CD4-positive, alpha-beta memory T cell (primary cell): ENCODE data around the gene FREM1. TPM values are rescaled to one million over a fixed set of nuclear protein-coding genes. Genes with fewer than 3 reads are reported as not detected.
A peak's percentile ranks its signal among the peaks of the same experiment; 100 is the strongest.

Experiments used
- CTCF ChIA-PET: fragments of 350-600 bp; sonication (Branson Sonifier 250); formaldehyde crosslinking; loops from one replicate; lab custom pipeline; 2021; ENCODE audit warnings: inconsistent platforms; ENCODE audit not compliant: partially characterized antibody; lab: Charles Lee
- POLR2A ChIA-PET: fragments of 350-600 bp; sonication (Branson Sonifier 250); formaldehyde crosslinking; loops from one replicate; lab custom pipeline; 2021; ENCODE audit not compliant: partially characterized antibody; lab: Charles Lee
- DNase-seq, 5 donors: peaks; one replicate each; pipeline versions ENCODE4 v3.0.0 to v3.0.0-alpha.2; 2020 to 2022; ENCODE audit warnings: mixed read lengths in 1 of 5
- H3K27ac ChIP-seq: one replicate; pipeline ENCODE4 v1.7.0; 2013; ENCODE audit warnings: low read depth, low read length
- H3K27me3 ChIP-seq: 2 replicates; pipeline ENCODE4 v1.7.0; 2013; ENCODE audit warnings: mild to moderate bottlenecking, low read length, moderate library complexity; ENCODE audit not compliant: insufficient read depth
- H3K36me3 ChIP-seq: 2 replicates; pipeline ENCODE4 v1.7.0; 2013; ENCODE audit warnings: mild to moderate bottlenecking, low read length, moderate library complexity; ENCODE audit not compliant: insufficient read depth
- H3K4me1 ChIP-seq: 2 replicates; pipeline ENCODE4 v1.7.0; 2013; ENCODE audit warnings: mild to moderate bottlenecking, low read length, moderate library complexity; ENCODE audit not compliant: insufficient read depth
- H3K4me3 ChIP-seq, 2 donors: one replicate each; pipeline ENCODE4 v1.7.0; 2013; ENCODE audit warnings: low read length in 2 of 2, mild to moderate bottlenecking in 1 of 2
- H3K9me3 ChIP-seq, 2 donors: one replicate each; pipeline ENCODE4 v1.7.0; 2013; ENCODE audit warnings: low read length in 2 of 2, control low read depth in 1 of 2; ENCODE audit not compliant: control insufficient read depth in 1 of 2
- H3K27ac Mint-ChIP-seq, 7 donors: one replicate each; pipeline ENCODE4 v1.8.0; 2020 to 2021; ENCODE audit warnings: mixed read lengths in 7 of 7, mild to moderate bottlenecking in 6 of 7, inconsistent platforms in 3 of 7, moderate library complexity in 3 of 7
- H3K27me3 Mint-ChIP-seq, 2 donors: one replicate each; pipeline ENCODE4 v1.8.0; 2020 to 2021; ENCODE audit warnings: mixed read lengths in 2 of 2
- H3K36me3 Mint-ChIP-seq, 2 donors: one replicate each; pipeline ENCODE4 v1.8.0; 2020 to 2021; ENCODE audit warnings: mixed read lengths in 2 of 2, inconsistent platforms in 1 of 2, mild to moderate bottlenecking in 1 of 2
- H3K4me1 Mint-ChIP-seq, 4 donors: one replicate each; pipeline ENCODE4 v1.8.0; 2020 to 2021; ENCODE audit warnings: mixed read lengths in 4 of 4, mild to moderate bottlenecking in 1 of 4
- H3K4me3 Mint-ChIP-seq, 8 donors: one replicate each; pipeline ENCODE4 v1.8.0; 2020 to 2021; ENCODE audit warnings: mixed read lengths in 8 of 8, mild to moderate bottlenecking in 7 of 8, moderate library complexity in 6 of 8, inconsistent platforms in 3 of 8
- H3K9me3 Mint-ChIP-seq, 8 donors: one replicate each; pipeline ENCODE4 v1.8.0; 2020 to 2021; ENCODE audit warnings: mixed read lengths in 8 of 8, mild to moderate bottlenecking in 5 of 8, inconsistent platforms in 3 of 8, moderate library complexity in 1 of 8
- intact Hi-C: fragments of 100-400 bp; cut with micrococcal nuclease; formaldehyde crosslinking; loops from one replicate; pipeline ENCODE4 v1.15.1; 2023
- polyA plus RNA-seq, 2 donors: library from polyadenylated mRNA; unstranded; fragments of 300-500 nt; fragmentation: Illumina TruSeq; gene quantifications; one replicate each; pipeline ENCODE4 v1.2.3, GENCODE V29; 2021
- total RNA-seq, 2 experiments: library from RNA; stranded (reverse); gene quantifications; one replicate each; pipeline ENCODE4 v1.2.3, GENCODE V29; 2021

Gene FREM1
- total and polyA plus RNA-seq, 4 experiments from 2014 or later: 0.14 TPM; not detected in 3

GRCh38 chr9:14768405-14769229, 141.6 kb downstream of the FREM1 start:
- Mint-ChIP-seq H3K4me3 (no peak overlapping the region), H3K4me1 (peaks cover 0 to 1% (median 0%) of the 10 kb centered on the region in 4 donors), H3K27me3 (peaks cover 1 to 6% of the 10 kb centered on the region in 2 donors), H3K27ac (no peak overlapping the region), H3K36me3 (no peaks in the 10 kb centered on the region), H3K9me3 (no peaks in the 10 kb centered on the region)
- Histone ChIP-seq H3K4me3 (no peak overlapping the region), H3K9me3 (no peaks in the 10 kb centered on the region), H3K4me1 (no peaks in the 10 kb centered on the region), H3K27ac (no peak overlapping the region), H3K27me3 (no peaks in the 10 kb centered on the region), H3K36me3 (no peaks in the 10 kb centered on the region)
- ChIA-PET CTCF (interaction anchor here (1.0 to 3.2 kb wide), 13 partner anchors 9 to 1341 kb away, joined by 3 to 22 read pairs (median 5); no protein-coding TSS in a partner anchor), POLR2A (no interaction called here)
- peak in 4 of 5 donors; percentile 15 to 28 (median 18) for DNase-seq
- intact Hi-C loops: loop anchor here (1.0 to 10.0 kb wide), 3 partner anchors 56 to 1416 kb away; no protein-coding TSS in a partner anchor

GRCh38 chr9:14766299-14766698, 143.9 kb downstream of the FREM1 start:
- Mint-ChIP-seq H3K4me3 (no peak overlapping the region), H3K36me3 (no peaks in the 10 kb centered on the region), H3K27ac (no peak overlapping the region), H3K4me1 (peaks cover 0 to 1% (median 0%) of the 10 kb centered on the region in 4 donors), H3K27me3 (peaks cover 1 to 6% of the 10 kb centered on the region in 2 donors), H3K9me3 (no peaks in the 10 kb centered on the region)
- H3K36me3 ChIP-seq: no peaks in the 10 kb centered on the region
- ChIA-PET POLR2A (no interaction called here), CTCF (interaction anchor here (1.0 to 1.4 kb wide), 7 partner anchors 9 to 153 kb away, joined by 3 to 9 read pairs (median 3); no protein-coding TSS in a partner anchor)
- no peak for DNase-seq
- no peaks in the 10 kb centered on the region for H3K9me3 ChIP-seq
- no peak overlapping the region for H3K4me3 ChIP-seq
- no peaks in the 10 kb centered on the region for H3K27me3 ChIP-seq
- intact Hi-C loops: loop anchor here (5.0 to 10.0 kb wide), 2 partner anchors 59 to 1414 kb away; no protein-coding TSS in a partner anchor
- H3K4me1 ChIP-seq: no peaks in the 10 kb centered on the region
- H3K27ac ChIP-seq: no peak overlapping the region

GRCh38 chr9:14761584-14761983, 148.6 kb downstream of the FREM1 start:
- H3K36me3 Mint-ChIP-seq: no peaks in the 10 kb centered on the region
- intact Hi-C loops: loop anchor here (10.0 kb wide), 1 partner anchor 63 kb away; no protein-coding TSS in a partner anchor
- no peaks in the 10 kb centered on the region for H3K9me3 ChIP-seq
- H3K27me3 Mint-ChIP-seq: peaks cover 3 to 4% of the 10 kb centered on the region in 2 donors
- no peaks in the 10 kb centered on the region for H3K4me1 Mint-ChIP-seq
- H3K9me3 Mint-ChIP-seq: no peaks in the 10 kb centered on the region
- H3K27ac Mint-ChIP-seq: no peak overlapping the region
- H3K4me3 Mint-ChIP-seq: no peak overlapping the region
- DNase-seq: no peak
- ChIA-PET CTCF (no interaction called here), POLR2A (no interaction called here)
- no peaks in the 10 kb centered on the region for H3K4me1 ChIP-seq
- H3K27me3 ChIP-seq: no peaks in the 10 kb centered on the region
- H3K36me3 ChIP-seq: no peaks in the 10 kb centered on the region
- no peak overlapping the region for H3K4me3 ChIP-seq
- H3K27ac ChIP-seq: no peak overlapping the region

- H3K36me3 Mint-ChIP-seq: no peaks in the 10 kb centered on the region
Measured at GRCh38 chr9:14760060-14760459, 150.2 kb downstream of the FREM1 start.

GRCh38 chr9:14756291-14756690, 153.9 kb downstream of the FREM1 start:
- no peaks in the 10 kb centered on the region for H3K9me3 ChIP-seq
- intact Hi-C loops: no loop called here
- no peak overlapping the region for H3K27ac ChIP-seq
- Mint-ChIP-seq H3K27me3 (peaks cover 4 to 13% of the 10 kb centered on the region in 2 donors), H3K9me3 (peaks cover 0 to 2% (median 0%) of the 10 kb centered on the region in 8 donors), H3K4me3 (no peak overlapping the region), H3K27ac (no peak overlapping the region), H3K36me3 (no peaks in the 10 kb centered on the region), H3K4me1 (peaks cover 0 to 1% (median 0%) of the 10 kb centered on the region in 4 donors)
- H3K27me3 ChIP-seq: no peaks in the 10 kb centered on the region
- no peaks in the 10 kb centered on the region for H3K36me3 ChIP-seq
- CTCF ChIA-PET: no interaction called here
- H3K4me3 ChIP-seq: no peak overlapping the region
- POLR2A ChIA-PET: no interaction called here
- H3K4me1 ChIP-seq: no peaks in the 10 kb centered on the region
- DNase-seq: no peak

More at GRCh38 chr9:14760060-14760459, 150.2 kb downstream of the FREM1 start:
- H3K4me3 Mint-ChIP-seq: no peak overlapping the region
- H3K27ac ChIP-seq: no peak overlapping the region
- CTCF ChIA-PET: interaction anchor here (0.8 kb wide), 1 partner anchor 13 kb away, joined by 3 read pairs; no protein-coding TSS in a partner anchor
- DNase-seq: no peak
- POLR2A ChIA-PET: no interaction called here
- intact Hi-C loops: loop anchor here (10.0 kb wide), 1 partner anchor 65 kb away; no protein-coding TSS in a partner anchor
- no peaks in the 10 kb centered on the region for H3K4me1 ChIP-seq
- H3K27me3 ChIP-seq: no peaks in the 10 kb centered on the region
- H3K4me3 ChIP-seq: no peak overlapping the region
- no peaks in the 10 kb centered on the region for H3K36me3 ChIP-seq
- no peaks in the 10 kb centered on the region for H3K9me3 Mint-ChIP-seq
- H3K27me3 Mint-ChIP-seq: peaks cover 3 to 4% of the 10 kb centered on the region in 2 donors
- H3K4me1 Mint-ChIP-seq: no peaks in the 10 kb centered on the region
- no peaks in the 10 kb centered on the region for H3K9me3 ChIP-seq
- no peak overlapping the region for H3K27ac Mint-ChIP-seq

GRCh38 chr9:14752871-14753270, 157.4 kb downstream of the FREM1 start:
- H3K27me3 Mint-ChIP-seq: peaks cover 5 to 21% of the 10 kb centered on the region in 2 donors
- H3K9me3 Mint-ChIP-seq: peaks cover 0 to 2% (median 0%) of the 10 kb centered on the region in 8 donors
- ChIA-PET CTCF (interaction anchor here (1.6 kb wide), 1 partner anchor 12 kb away, joined by 3 read pairs; no protein-coding TSS in a partner anchor), POLR2A (no interaction called here)
- H3K4me1 Mint-ChIP-seq: peaks cover 6 to 16% (median 9%) of the 10 kb centered on the region in 4 donors
- Histone ChIP-seq H3K4me1 (peaks cover 6% of the 10 kb centered on the region), H3K27ac (no peak overlapping the region), H3K4me3 (no peak overlapping the region), H3K9me3 (no peaks in the 10 kb centered on the region), H3K27me3 (no peaks in the 10 kb centered on the region), H3K36me3 (no peaks in the 10 kb centered on the region)
- H3K27ac Mint-ChIP-seq: no peak overlapping the region
- intact Hi-C loops: no loop called here
- no peak overlapping the region for H3K4me3 Mint-ChIP-seq
- H3K36me3 Mint-ChIP-seq: no peaks in the 10 kb centered on the region
- no peak for DNase-seq

- Histone ChIP-seq H3K27ac (no peak overlapping the region), H3K27me3 (no peaks in the 10 kb centered on the region), H3K9me3 (no peaks in the 10 kb centered on the region), H3K36me3 (no peaks in the 10 kb centered on the region), H3K4me1 (peaks cover 6% of the 10 kb centered on the region), H3K4me3 (no peak overlapping the region)
- intact Hi-C loops: no loop called here
- ChIA-PET CTCF (interaction anchor here (1.0 kb wide), 1 partner anchor 14 kb away, joined by 3 read pairs; no protein-coding TSS in a partner anchor), POLR2A (no interaction called here)
- H3K9me3 Mint-ChIP-seq: peaks cover 0 to 2% (median 0%) of the 10 kb centered on the region in 8 donors
- H3K27me3 Mint-ChIP-seq: peaks cover 5 to 21% of the 10 kb centered on the region in 2 donors
- no peak for DNase-seq
- no peaks in the 10 kb centered on the region for H3K36me3 Mint-ChIP-seq
- H3K4me3 Mint-ChIP-seq: no peak overlapping the region
- peaks cover 6 to 16% (median 9%) of the 10 kb centered on the region in 4 donors for H3K4me1 Mint-ChIP-seq
- no peak overlapping the region for H3K27ac Mint-ChIP-seq
Measured at GRCh38 chr9:14752271-14752670, 158.0 kb downstream of the FREM1 start.
